Measurements from ENCODE around the gene GSDMA. TPM values are rescaled to one million over a fixed set of nuclear protein-coding genes. Genes with fewer than 3 reads are reported as not detected.
A peak's percentile ranks its signal among the peaks of the same experiment; 100 is the strongest.

GSDMA gene
- total RNA-seq, 1 donor from 2014 or later, result not detected

DNA sequence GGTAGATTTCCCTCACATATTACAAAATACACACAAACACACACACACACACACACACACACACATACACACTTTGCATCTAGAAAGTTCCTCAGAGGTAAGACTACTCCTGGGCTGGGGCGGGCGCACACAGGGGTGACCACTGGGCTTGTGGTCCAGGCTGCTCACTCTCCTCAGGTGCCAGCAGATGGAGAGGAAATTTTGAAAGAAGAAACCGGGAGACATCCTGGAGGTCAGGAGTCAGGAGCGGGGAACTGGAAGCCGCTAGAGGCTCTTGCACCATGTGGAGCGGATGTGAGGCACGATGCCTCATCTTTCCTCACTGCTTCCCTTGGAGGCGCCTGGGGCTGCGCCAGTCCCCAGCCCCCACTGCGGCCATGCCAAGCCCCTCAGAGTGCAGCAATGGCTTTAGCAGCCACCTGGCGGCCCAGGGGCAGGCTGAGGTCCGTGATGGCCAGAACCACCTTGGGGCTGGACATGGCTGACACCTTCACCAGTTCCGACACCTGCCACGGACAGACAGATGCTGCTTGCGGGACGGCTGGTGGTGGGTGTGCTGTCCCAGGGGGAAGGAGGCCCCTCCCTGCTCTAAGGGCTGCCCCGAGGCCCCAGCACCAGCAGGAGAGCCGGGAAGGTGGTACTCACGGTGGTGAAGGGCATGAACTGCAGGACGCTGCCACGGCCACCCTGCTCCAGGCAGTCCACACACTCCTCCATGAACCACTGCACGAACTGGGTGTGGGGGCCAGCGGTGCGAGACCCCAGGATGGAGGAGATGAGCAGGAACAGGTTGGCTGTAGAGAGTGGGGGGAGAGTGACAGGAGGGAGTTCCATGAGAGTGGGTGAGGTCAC is 56.6 kb downstream of the GSDMA start:
- Histone ChIP-seq H3K27me3 (ENCODE audit: control insufficient read depth in 3 of 3, insufficient read depth in 3 of 3, low read length in 3 of 3) (no peaks in the 10 kb centered on the region), H3K4me3 (ENCODE audit: low read length in 3 of 3) (peak overlapping the region in 2 of 3 donors; percentile 1 to 13), H3K9ac (ENCODE audit: low read depth in 1 of 3, low read length in 3 of 3) (peak overlapping the region; percentile 38 to 82 (median 51)), H3K4me1 (ENCODE audit: control insufficient read depth in 3 of 3, insufficient read depth in 3 of 3, low read length in 3 of 3) (peaks cover 74 to 93% (median 86%) of the 10 kb centered on the region in 3 donors), H3K27ac (ENCODE audit: low read depth, low read length) (peak overlapping the region; percentile 79), H3K9me3 (ENCODE audit: control insufficient read depth in 3 of 3, low read length in 3 of 3) (no peaks in the 10 kb centered on the region), H3K36me3 (ENCODE audit: control insufficient read depth in 3 of 3, insufficient read depth in 3 of 3, low read length in 3 of 3) (peaks cover 24 to 30% (median 24%) of the 10 kb centered on the region in 3 donors)

DNA sequence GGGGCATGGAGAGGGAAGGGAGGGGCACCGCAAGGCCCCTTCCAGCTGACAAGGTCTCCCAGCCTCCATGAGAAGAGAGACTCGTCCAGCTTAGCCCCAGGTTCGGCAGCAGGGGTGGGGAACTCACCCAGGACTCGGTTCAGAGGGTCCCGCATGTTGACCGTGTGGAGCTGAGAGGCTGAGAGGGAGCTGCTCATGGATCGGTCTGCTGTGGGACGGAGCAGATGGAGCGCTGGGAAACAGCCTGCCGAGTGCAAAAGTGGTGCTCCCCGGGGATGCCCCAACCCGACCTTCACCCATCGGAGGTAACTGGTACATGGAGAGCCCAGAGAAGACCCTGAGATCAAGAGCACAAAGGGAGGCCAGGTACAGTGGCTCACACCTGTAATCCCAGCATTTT is 57.3 kb downstream of the GSDMA start:
- no peaks in the 10 kb centered on the region for H3K9me3 ChIP-seq (ENCODE audit: control insufficient read depth in 3 of 3, low read length in 3 of 3)

DNA sequence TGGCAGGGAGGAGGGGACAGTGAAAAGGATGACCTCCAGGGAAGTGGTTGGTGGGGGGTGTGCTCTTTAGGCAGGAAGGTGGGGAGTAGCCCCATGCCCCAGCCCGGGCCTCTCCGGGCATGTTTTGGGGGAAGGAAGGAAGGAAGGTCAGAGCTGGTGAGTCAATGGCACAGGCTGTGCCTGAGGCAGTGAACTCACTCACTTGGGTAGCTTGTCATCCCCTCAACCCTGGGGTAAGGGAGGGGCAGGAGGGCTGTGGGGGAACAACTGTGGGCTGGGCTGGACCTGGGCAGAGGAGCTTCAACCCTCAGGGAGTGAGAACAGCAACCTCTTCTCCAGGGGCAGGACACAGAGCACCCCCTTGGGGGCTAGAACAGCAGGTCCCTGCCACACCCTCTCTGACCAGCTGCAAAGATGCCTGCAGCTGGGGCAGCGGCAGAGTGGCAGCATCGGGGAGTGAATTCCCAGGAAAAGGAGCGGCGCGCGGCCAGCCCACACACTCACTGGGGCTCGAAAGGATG is 58.7 kb downstream of the GSDMA start:
- Histone ChIP-seq H3K4me1 (ENCODE audit: control insufficient read depth in 3 of 3, insufficient read depth in 3 of 3, low read length in 3 of 3) (peaks cover 69 to 82% (median 69%) of the 10 kb centered on the region in 3 donors), H3K27me3 (ENCODE audit: control insufficient read depth in 3 of 3, insufficient read depth in 3 of 3, low read length in 3 of 3) (no peaks in the 10 kb centered on the region), H3K9ac (ENCODE audit: low read depth in 1 of 3, low read length in 3 of 3) (peak overlapping the region in 1 of 3 donors; percentile 11), H3K9me3 (ENCODE audit: control insufficient read depth in 3 of 3, low read length in 3 of 3) (no peaks in the 10 kb centered on the region), H3K4me3 (ENCODE audit: low read length in 3 of 3) (no peak overlapping the region), H3K27ac (ENCODE audit: low read depth, low read length) (peak overlapping the region; percentile 47), H3K36me3 (ENCODE audit: control insufficient read depth in 3 of 3, insufficient read depth in 3 of 3, low read length in 3 of 3) (peaks cover 36 to 47% (median 38%) of the 10 kb centered on the region in 3 donors)

More for the DNA sequence above, 57.3 kb downstream of the GSDMA start:
- H3K4me3 ChIP-seq (ENCODE audit: low read length in 3 of 3), result no peak overlapping the region
- H3K36me3 ChIP-seq (ENCODE audit: control insufficient read depth in 3 of 3, insufficient read depth in 3 of 3, low read length in 3 of 3), result peaks cover 24 to 33% (median 28%) of the 10 kb centered on the region in 3 donors
- peak overlapping the region; percentile 79 for H3K27ac ChIP-seq (ENCODE audit: low read depth, low read length)
- peaks cover 67 to 86% (median 78%) of the 10 kb centered on the region in 3 donors for H3K4me1 ChIP-seq (ENCODE audit: control insufficient read depth in 3 of 3, insufficient read depth in 3 of 3, low read length in 3 of 3)
- no peaks in the 10 kb centered on the region for H3K27me3 ChIP-seq (ENCODE audit: control insufficient read depth in 3 of 3, insufficient read depth in 3 of 3, low read length in 3 of 3)
- peak overlapping the region in 1 of 3 donors; percentile 82 for H3K9ac ChIP-seq (ENCODE audit: low read depth in 1 of 3, low read length in 3 of 3)

DNA sequence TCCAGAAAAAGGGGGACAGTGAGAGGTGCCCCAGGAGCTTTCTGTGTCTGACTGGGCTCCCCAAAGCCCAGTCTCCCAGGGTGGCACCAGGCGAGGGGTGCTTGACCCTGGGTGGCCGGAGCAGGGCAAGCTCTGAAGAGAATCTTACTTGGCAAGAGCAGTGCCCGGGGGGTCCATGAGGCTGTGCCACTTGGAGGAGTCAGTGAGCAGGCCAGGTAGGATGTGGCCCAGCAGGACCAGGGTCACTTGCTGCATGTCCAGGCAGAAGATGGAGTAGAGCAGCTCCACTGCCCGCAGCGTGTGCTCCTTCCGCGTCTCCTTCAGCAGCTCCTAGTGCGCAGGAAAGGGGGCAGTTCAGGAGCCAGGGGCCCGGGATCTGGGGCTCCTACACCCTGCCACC is 59.7 kb downstream of the GSDMA start:
- Histone ChIP-seq H3K9ac (ENCODE audit: low read depth in 1 of 3, low read length in 3 of 3) (no peak overlapping the region), H3K27ac (ENCODE audit: low read depth, low read length) (peak overlapping the region; percentile 11), H3K27me3 (ENCODE audit: control insufficient read depth in 3 of 3, insufficient read depth in 3 of 3, low read length in 3 of 3) (no peaks in the 10 kb centered on the region), H3K4me3 (ENCODE audit: low read length in 3 of 3) (no peak overlapping the region), H3K9me3 (ENCODE audit: control insufficient read depth in 3 of 3, low read length in 3 of 3) (no peaks in the 10 kb centered on the region), H3K4me1 (ENCODE audit: control insufficient read depth in 3 of 3, insufficient read depth in 3 of 3, low read length in 3 of 3) (peaks cover 64 to 81% (median 68%) of the 10 kb centered on the region in 3 donors), H3K36me3 (ENCODE audit: control insufficient read depth in 3 of 3, insufficient read depth in 3 of 3, low read length in 3 of 3) (peaks cover 39 to 50% (median 42%) of the 10 kb centered on the region in 3 donors)

DNA sequence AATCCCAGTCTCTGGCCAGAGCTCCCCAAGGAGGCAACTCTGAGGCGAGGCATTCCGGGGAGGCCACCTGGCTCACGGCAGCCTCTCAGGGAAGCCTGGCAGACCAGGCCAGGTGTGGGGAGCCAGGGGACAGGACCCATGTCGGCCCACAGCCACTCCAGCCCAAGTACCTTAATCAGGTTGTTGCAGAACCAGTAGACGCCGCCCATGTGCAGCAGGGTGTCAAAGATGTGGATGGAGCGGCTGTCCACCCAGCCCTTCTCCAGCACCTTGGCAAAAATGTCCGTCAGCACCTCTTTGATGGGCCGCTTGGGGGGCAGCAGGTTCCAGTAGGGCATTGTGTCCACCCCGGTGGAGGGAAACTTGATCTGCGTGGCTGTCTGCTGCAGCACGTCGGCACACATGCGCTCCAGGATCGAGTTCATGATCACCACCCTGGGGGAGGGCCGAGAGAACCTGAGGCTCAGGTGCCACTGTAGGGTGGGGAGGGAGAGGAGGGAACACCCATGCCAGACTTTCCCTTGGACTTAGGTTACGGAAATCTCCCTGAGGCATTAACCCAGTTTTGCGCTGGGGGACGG is 60.2 kb downstream of the GSDMA start:
- no peak overlapping the region for H3K4me3 ChIP-seq (ENCODE audit: low read length in 3 of 3)
- no peaks in the 10 kb centered on the region for H3K27me3 ChIP-seq (ENCODE audit: control insufficient read depth in 3 of 3, insufficient read depth in 3 of 3, low read length in 3 of 3)
- H3K4me1 ChIP-seq (ENCODE audit: control insufficient read depth in 3 of 3, insufficient read depth in 3 of 3, low read length in 3 of 3), result peaks cover 58 to 76% (median 63%) of the 10 kb centered on the region in 3 donors
- H3K9me3 ChIP-seq (ENCODE audit: control insufficient read depth in 3 of 3, low read length in 3 of 3), result no peaks in the 10 kb centered on the region
- H3K27ac ChIP-seq (ENCODE audit: low read depth, low read length), result peak overlapping the region; percentile 71
- peak overlapping the region; percentile 20 to 71 (median 50) for H3K9ac ChIP-seq (ENCODE audit: low read depth in 1 of 3, low read length in 3 of 3)
- H3K36me3 ChIP-seq (ENCODE audit: control insufficient read depth in 3 of 3, insufficient read depth in 3 of 3, low read length in 3 of 3), result peaks cover 43 to 54% (median 46%) of the 10 kb centered on the region in 3 donors

DNA sequence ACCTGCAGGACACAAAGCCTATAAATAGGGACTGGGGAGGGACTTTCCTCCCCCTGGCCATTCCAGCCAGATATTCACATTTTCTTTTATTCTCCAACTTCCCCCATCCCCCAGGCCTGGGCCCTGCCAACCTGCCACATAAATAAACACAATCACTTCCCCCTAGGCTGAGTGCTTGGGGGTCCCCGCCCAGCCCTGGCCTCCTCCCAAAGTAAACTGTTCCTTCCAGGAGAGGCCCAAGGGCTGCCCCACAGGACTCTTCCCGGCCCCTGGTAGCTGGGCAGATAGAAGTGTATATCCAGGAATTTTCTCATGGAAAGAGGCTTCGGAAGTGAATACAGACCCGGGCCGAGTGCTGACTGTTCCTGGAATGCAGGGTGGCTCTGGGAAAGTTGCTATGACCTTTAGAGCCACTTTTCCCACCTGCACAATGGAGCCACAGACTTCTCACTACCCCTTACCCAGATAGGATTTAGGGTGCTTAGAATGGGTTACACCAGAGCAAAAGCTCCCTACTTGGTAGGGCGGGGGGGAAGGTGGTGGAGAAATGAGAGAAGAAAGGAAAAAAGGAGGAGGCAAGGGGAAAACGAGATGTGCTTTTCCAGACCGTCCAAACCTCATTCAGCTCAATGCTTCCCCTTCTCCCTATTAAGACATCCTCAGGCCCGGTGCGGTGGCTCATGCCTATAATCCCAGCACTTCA is 60.9 kb downstream of the GSDMA start:
- Histone ChIP-seq H3K9ac (ENCODE audit: low read depth in 1 of 3, low read length in 3 of 3) (peak overlapping the region in 2 of 3 donors; percentile 50 to 71), H3K4me3 (ENCODE audit: low read length in 3 of 3) (no peak overlapping the region), H3K4me1 (ENCODE audit: control insufficient read depth in 3 of 3, insufficient read depth in 3 of 3, low read length in 3 of 3) (peaks cover 51 to 69% (median 56%) of the 10 kb centered on the region in 3 donors)

DNA sequence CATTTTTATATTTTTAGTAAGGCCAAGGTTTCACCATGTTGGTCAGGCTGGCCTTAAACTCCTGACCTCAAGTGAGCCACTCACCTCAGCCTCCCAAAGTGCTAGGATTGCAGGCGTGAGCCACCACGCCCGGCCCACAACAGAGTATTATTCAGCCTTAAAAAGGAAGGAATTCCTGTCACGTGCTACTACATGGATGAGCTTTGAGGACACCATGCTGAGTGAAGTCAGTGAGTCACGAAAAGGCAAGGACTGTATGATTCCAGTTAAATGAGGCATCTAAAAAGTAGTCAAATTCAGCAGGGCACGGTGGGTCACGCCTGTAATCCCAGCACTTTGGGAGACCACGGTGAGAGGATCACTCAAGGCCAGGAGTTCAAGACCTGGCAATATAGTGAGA is 62.1 kb downstream of the GSDMA start:
- Histone ChIP-seq H3K4me1 (ENCODE audit: control insufficient read depth in 3 of 3, insufficient read depth in 3 of 3, low read length in 3 of 3) (peaks cover 40 to 57% (median 44%) of the 10 kb centered on the region in 3 donors), H3K9me3 (ENCODE audit: control insufficient read depth in 3 of 3, low read length in 3 of 3) (no peaks in the 10 kb centered on the region), H3K27me3 (ENCODE audit: control insufficient read depth in 3 of 3, insufficient read depth in 3 of 3, low read length in 3 of 3) (no peaks in the 10 kb centered on the region), H3K27ac (ENCODE audit: low read depth, low read length) (no peak overlapping the region), H3K9ac (ENCODE audit: low read depth in 1 of 3, low read length in 3 of 3) (no peak overlapping the region), H3K4me3 (ENCODE audit: low read length in 3 of 3) (no peak overlapping the region), H3K36me3 (ENCODE audit: control insufficient read depth in 3 of 3, insufficient read depth in 3 of 3, low read length in 3 of 3) (peaks cover 52 to 66% (median 59%) of the 10 kb centered on the region in 3 donors)

More for the DNA sequence above, 60.9 kb downstream of the GSDMA start:
- H3K27ac ChIP-seq (ENCODE audit: low read depth, low read length), result peak overlapping the region; percentile 71
- peaks cover 47 to 59% (median 51%) of the 10 kb centered on the region in 3 donors for H3K36me3 ChIP-seq (ENCODE audit: control insufficient read depth in 3 of 3, insufficient read depth in 3 of 3, low read length in 3 of 3)
- no peaks in the 10 kb centered on the region for H3K9me3 ChIP-seq (ENCODE audit: control insufficient read depth in 3 of 3, low read length in 3 of 3)
- H3K27me3 ChIP-seq (ENCODE audit: control insufficient read depth in 3 of 3, insufficient read depth in 3 of 3, low read length in 3 of 3), result no peaks in the 10 kb centered on the region

DNA sequence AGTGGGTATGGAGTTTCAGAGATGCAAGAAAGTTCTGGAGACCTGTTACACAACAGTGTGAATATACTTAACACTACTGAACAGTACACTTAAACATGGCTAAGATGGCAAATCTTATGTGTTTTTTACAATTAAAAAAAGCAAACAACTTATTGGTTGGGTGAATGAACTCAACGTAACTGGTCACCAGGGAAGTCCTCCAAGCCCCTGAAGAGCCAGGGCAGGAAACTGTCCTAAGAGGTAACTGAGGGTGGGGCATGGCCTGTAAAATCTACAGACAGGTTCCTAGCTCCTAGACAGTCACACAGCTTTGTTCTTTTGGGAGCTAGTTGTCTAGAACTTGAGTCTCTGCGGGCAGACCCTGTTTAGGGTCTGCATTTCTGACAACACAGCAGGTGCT is 62.8 kb downstream of the GSDMA start:
- Histone ChIP-seq H3K27ac (ENCODE audit: low read depth, low read length) (no peak overlapping the region), H3K36me3 (ENCODE audit: control insufficient read depth in 3 of 3, insufficient read depth in 3 of 3, low read length in 3 of 3) (peaks cover 51 to 65% (median 58%) of the 10 kb centered on the region in 3 donors), H3K4me1 (ENCODE audit: control insufficient read depth in 3 of 3, insufficient read depth in 3 of 3, low read length in 3 of 3) (peaks cover 35 to 53% (median 39%) of the 10 kb centered on the region in 3 donors)

DNA sequence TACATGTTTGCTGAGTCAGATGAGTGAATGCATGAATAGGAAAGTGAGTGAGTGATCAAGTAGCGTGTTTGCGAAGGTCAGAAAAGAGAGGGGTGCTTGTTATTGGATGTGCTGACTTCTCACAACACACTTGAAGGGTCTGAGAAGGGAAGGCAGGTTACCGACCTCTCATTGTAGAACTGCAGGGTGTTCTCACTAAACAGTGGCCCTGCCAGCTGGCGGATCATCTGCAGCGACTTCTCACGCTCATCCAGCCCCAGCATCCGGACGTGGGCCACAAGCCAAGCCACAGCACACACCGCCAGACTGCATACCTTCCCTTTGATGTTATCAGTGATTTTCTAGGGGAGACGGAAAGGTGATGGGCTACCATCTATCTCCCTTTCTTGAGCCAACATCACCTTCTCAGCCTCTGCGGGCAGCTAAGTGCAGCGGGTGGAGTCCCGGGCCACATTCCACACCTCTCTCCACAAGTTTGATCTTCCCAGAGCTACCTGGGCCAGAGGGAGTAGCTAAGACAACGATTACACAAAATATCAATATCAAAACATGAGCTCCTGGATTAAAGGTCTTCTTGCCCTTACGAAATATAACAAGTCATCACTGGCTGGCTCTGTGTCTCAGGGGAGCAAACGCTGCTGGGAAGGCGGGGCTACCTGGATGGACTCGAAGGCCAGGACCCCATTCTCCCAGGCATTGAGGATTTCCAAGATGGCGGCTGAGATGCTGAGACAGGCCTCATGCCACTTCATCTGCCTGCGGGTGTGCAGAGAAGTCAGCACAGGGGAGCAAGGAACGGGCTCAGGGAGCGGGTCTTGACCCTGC is 63.4 kb downstream of the GSDMA start:
- Histone ChIP-seq H3K4me3 (ENCODE audit: low read length in 3 of 3) (no peak overlapping the region), H3K36me3 (ENCODE audit: control insufficient read depth in 3 of 3, insufficient read depth in 3 of 3, low read length in 3 of 3) (peaks cover 57 to 69% (median 63%) of the 10 kb centered on the region in 3 donors), H3K27ac (ENCODE audit: low read depth, low read length) (no peak overlapping the region), H3K4me1 (ENCODE audit: control insufficient read depth in 3 of 3, insufficient read depth in 3 of 3, low read length in 3 of 3) (peaks cover 32 to 56% (median 43%) of the 10 kb centered on the region in 3 donors), H3K9me3 (ENCODE audit: control insufficient read depth in 3 of 3, low read length in 3 of 3) (no peaks in the 10 kb centered on the region), H3K9ac (ENCODE audit: low read depth in 1 of 3, low read length in 3 of 3) (peak overlapping the region; percentile 10 to 38 (median 35)), H3K27me3 (ENCODE audit: control insufficient read depth in 3 of 3, insufficient read depth in 3 of 3, low read length in 3 of 3) (no peaks in the 10 kb centered on the region)

More for the DNA sequence above, 62.8 kb downstream of the GSDMA start:
- no peaks in the 10 kb centered on the region for H3K9me3 ChIP-seq (ENCODE audit: control insufficient read depth in 3 of 3, low read length in 3 of 3)
- H3K4me3 ChIP-seq (ENCODE audit: low read length in 3 of 3), result no peak overlapping the region
- no peaks in the 10 kb centered on the region for H3K27me3 ChIP-seq (ENCODE audit: control insufficient read depth in 3 of 3, insufficient read depth in 3 of 3, low read length in 3 of 3)
- no peak overlapping the region for H3K9ac ChIP-seq (ENCODE audit: low read depth in 1 of 3, low read length in 3 of 3)

Measured in skeletal muscle tissue (tissue), 4 donors.